Measurements from ENCODE around the gene PHF13.

- TF ChIP-seq EZH2 (IDR thresholded peaks at IDR 0.05; ENCODE audit: insufficient read depth, poor library complexity, severe bottlenecking) (no peak), EZH2phosphoT487 (IDR thresholded peaks at IDR 0.05; ENCODE audit: insufficient read depth, low read depth) (no peak)
Observed at GRCh38 chr1:6590046-6590445, 23.5 kb upstream of the PHF13 start.
